Kidney epithelial cell (primary cell): ENCODE measurements around the gene GP9. TPM values are rescaled to one million over a fixed set of nuclear protein-coding genes. Genes with fewer than 3 reads are reported as not detected.
"Not testable (repeated sequence)": the region's sequence is repeated elsewhere in the genome, so short reads cannot be mapped to it uniquely, and the experiment has no call there.

Experiments used
- DNase-seq: peaks from one replicate; pipeline ENCODE4 v3.0.0-alpha.2; 2010; ENCODE audit warnings: low read depth
- H3K27me3 ChIP-seq: 2 replicates; pipeline ENCODE4 v1.6.0; 2011; ENCODE audit warnings: low read length; ENCODE audit not compliant: control insufficient read depth, insufficient read depth
- H3K36me3 ChIP-seq: 2 replicates; pipeline ENCODE4 v1.5.1; 2011; ENCODE audit warnings: low read length; ENCODE audit not compliant: control insufficient read depth, insufficient read depth
- H3K4me3 ChIP-seq: 2 replicates; pipeline ENCODE4 v1.5.1; 2011; ENCODE audit warnings: low read depth, mild to moderate bottlenecking, control low read depth, low read length
- CTCF ChIP-seq: IDR thresholded peaks from 2 replicates; pipeline ENCODE4 v1.5.1; 2011; ENCODE audit warnings: mild to moderate bottlenecking, moderate library complexity, low read length, control low read depth, inconsistent platforms; ENCODE audit not compliant: insufficient read depth, poor library complexity, severe bottlenecking
- total RNA-seq: library from RNA; depleted of rRNA; stranded (reverse); fragments of >200 nt; gene quantifications from 2 replicates; pipeline ENCODE4 v1.2.3, GENCODE V29; 2015

The GP9 gene
- total RNA-seq, 1 donor from 2014 or later, result not detected

- Histone ChIP-seq H3K4me3 (peak overlapping the region; percentile 27), H3K36me3 (no peaks in the 10 kb centered on the region), H3K27me3 (peaks cover 2% of the 10 kb centered on the region)
- no peak for DNase-seq
- TF ChIP-seq CTCF, result no peak
Observed at GRCh38 chr3:129068291-129068886, 7.8 kb downstream of the GP9 start.

GRCh38 chr3:129069313-129070085, 8.9 kb downstream of the GP9 start:
- not testable (repeated sequence) for DNase-seq, H3K36me3 ChIP-seq, H3K4me3 ChIP-seq, H3K27me3 ChIP-seq

GRCh38 chr3:129070086-129070885, 9.7 kb downstream of the GP9 start:
- Histone ChIP-seq H3K36me3 (no peaks in the 10 kb centered on the region), H3K27me3 (peaks cover 2% of the 10 kb centered on the region), H3K4me3 (no peak overlapping the region)
- DNase-seq, result no peak
- TF ChIP-seq CTCF, result no peak

- TF ChIP-seq CTCF, result no peak
- no peak for DNase-seq
- H3K4me3 ChIP-seq, result no peak overlapping the region
- no peaks in the 10 kb centered on the region for H3K27me3 ChIP-seq
- no peaks in the 10 kb centered on the region for H3K36me3 ChIP-seq
Observed at GRCh38 chr3:129077222-129077621, 16.6 kb downstream of the GP9 start.

GRCh38 chr3:129078510-129078909, 17.9 kb downstream of the GP9 start:
- no peak for TF ChIP-seq CTCF
- Histone ChIP-seq H3K36me3 (no peaks in the 10 kb centered on the region), H3K4me3 (no peak overlapping the region), H3K27me3 (no peaks in the 10 kb centered on the region)
- DNase-seq, result no peak

GRCh38 chr3:129081503-129081902, 20.9 kb downstream of the GP9 start:
- no peak for TF ChIP-seq CTCF
- Histone ChIP-seq H3K27me3 (no peaks in the 10 kb centered on the region), H3K36me3 (no peaks in the 10 kb centered on the region), H3K4me3 (no peak overlapping the region)
- no peak for DNase-seq
